IMR-90 (cell line): ENCODE results near the gene TXNDC11. TPM values are rescaled to one million over a fixed set of nuclear protein-coding genes. Genes with fewer than 3 reads are reported as not detected.
A peak's percentile ranks its signal among the peaks of the same experiment; 100 is the strongest.

Experiments
- ATAC-seq: fragments of 200-7000 bp; cut with Tn5 transposase; 2 replicates; pipeline ENCODE4 v1.9.1; 2020; ENCODE audit warnings: low read depth, mild to moderate bottlenecking, moderate library complexity
- BruUV-seq: library from RNA; stranded (reverse); fragments of 400-500 nt; replicated peaks from 2 replicates; lab custom pipeline; 2021; lab: Mats Ljungman, UMichigan
- CTCF ChIA-PET: fragments of 300-600 bp; formaldehyde crosslinking; extraction: SDS; loops from one replicate; lab custom pipeline; 2021; ENCODE audit warnings: antibody characterized with exemption; lab: Yijun Ruan, JAX
- POLR2A ChIA-PET: fragments of 300-600 bp; sonication (Branson Sonifier 250); formaldehyde crosslinking; loops from one replicate; lab custom pipeline; 2022; ENCODE audit warnings: antibody characterized with exemption; ENCODE audit not compliant: unreplicated experiment; lab: Charles Lee
- DNase-seq: peaks from one replicate; pipeline ENCODE4 v3.0.0; 2013
- H2AFZ ChIP-seq: replicated peaks from 2 replicates; pipeline ENCODE3; 2013; ENCODE audit warnings: low read length, mild to moderate bottlenecking; ENCODE audit not compliant: poor library complexity
- H2AK5ac ChIP-seq: 2 replicates; pipeline ENCODE4 v1.6.1; 2013; ENCODE audit warnings: low read depth, low read length, inconsistent platforms
- H2AK9ac ChIP-seq: replicated peaks from 2 replicates; pipeline ENCODE3; 2013; ENCODE audit warnings: mild to moderate bottlenecking, low read depth, low read length, moderate library complexity; ENCODE audit not compliant: poor library complexity
- H2BK120ac ChIP-seq: 2 replicates; pipeline ENCODE4 v1.6.1; 2013; ENCODE audit warnings: low read depth, low read length, inconsistent platforms
- H2BK15ac ChIP-seq: 3 replicates; pipeline ENCODE4 v1.6.1; 2013; ENCODE audit warnings: low read depth, low read length, inconsistent platforms
- H2BK20ac ChIP-seq: 2 replicates; pipeline ENCODE4 v1.6.1; 2013; ENCODE audit warnings: low read depth, mild to moderate bottlenecking, inconsistent platforms, low read length, moderate library complexity
- H2BK5ac ChIP-seq: 2 replicates; pipeline ENCODE4 v1.6.1; 2013; ENCODE audit warnings: mild to moderate bottlenecking, low read depth, low read length, inconsistent platforms; ENCODE audit not compliant: poor library complexity, severe bottlenecking
- H3K14ac ChIP-seq: replicated peaks from 2 replicates; pipeline ENCODE4 v1.6.1; 2013; ENCODE audit warnings: low read depth, low read length, inconsistent platforms
- H3K18ac ChIP-seq: 2 replicates; pipeline ENCODE4 v1.6.1; 2013; ENCODE audit warnings: low read depth, low read length, control low read depth
- H3K23ac ChIP-seq: 2 replicates; pipeline ENCODE4 v1.6.1; 2013; ENCODE audit warnings: low read depth, low read length, inconsistent platforms
- H3K27ac ChIP-seq: 2 replicates; pipeline ENCODE4 v1.5.1; 2013; ENCODE audit warnings: mild to moderate bottlenecking, control low read depth, low read length; ENCODE audit not compliant: insufficient read depth
- H3K27me3 ChIP-seq: 2 replicates; pipeline ENCODE4 v1.6.1; 2013; ENCODE audit warnings: low read length; ENCODE audit not compliant: control insufficient read depth, insufficient read depth
- H3K36me3 ChIP-seq: 2 replicates; pipeline ENCODE4 v1.6.1; 2013; ENCODE audit warnings: low read length, mixed read lengths; ENCODE audit not compliant: control insufficient read depth, insufficient read depth
- H3K4ac ChIP-seq: 2 replicates; pipeline ENCODE4 v1.6.1; 2013; ENCODE audit warnings: low read depth, low read length, inconsistent platforms
- H3K4me1 ChIP-seq: 2 replicates; pipeline ENCODE4 v1.6.1; 2013; ENCODE audit warnings: low read length, mixed read lengths; ENCODE audit not compliant: control insufficient read depth, insufficient read depth
- H3K4me2 ChIP-seq: 2 replicates; pipeline ENCODE4 v1.6.1; 2013; ENCODE audit warnings: low read depth, mild to moderate bottlenecking, control low read depth, low read length, moderate library complexity
- H3K4me3 ChIP-seq: 2 replicates; pipeline ENCODE4 v1.5.1; 2013; ENCODE audit warnings: low read depth, mild to moderate bottlenecking, control low read depth, low read length, moderate library complexity; ENCODE audit not compliant: insufficient read depth
- H3K56ac ChIP-seq: 2 replicates; pipeline ENCODE4 v1.6.1; 2013; ENCODE audit warnings: low read length, inconsistent platforms; ENCODE audit not compliant: insufficient read depth; ENCODE audit errors: extremely low read depth
- H3K79me1 ChIP-seq, 2 experiments: 2 replicates each; pipeline ENCODE4 v1.6.1; 2013; ENCODE audit warnings: low read length in 2 of 2, inconsistent platforms in 1 of 2, low read depth in 1 of 2
- H3K9ac ChIP-seq: 2 replicates; pipeline ENCODE4 v1.6.1; 2013; ENCODE audit warnings: low read depth, low read length, control low read depth
- H3K9me1 ChIP-seq: 2 replicates; pipeline ENCODE4 v1.6.1; 2013; ENCODE audit warnings: low read length, inconsistent platforms; ENCODE audit not compliant: insufficient read depth
- H3K9me3 ChIP-seq: 2 replicates; pipeline ENCODE4 v1.6.1; 2013; ENCODE audit warnings: low read length; ENCODE audit not compliant: control insufficient read depth, insufficient read depth
- H4K20me1 ChIP-seq: 2 replicates; pipeline ENCODE4 v1.6.1; 2013; ENCODE audit warnings: low read length, inconsistent platforms; ENCODE audit not compliant: insufficient read depth
- H4K5ac ChIP-seq: 2 replicates; pipeline ENCODE4 v1.6.1; 2013; ENCODE audit warnings: mild to moderate bottlenecking, low read depth, low read length, control low read depth
- H4K8ac ChIP-seq, 2 experiments: 2 replicates each; pipeline ENCODE4 v1.6.1; 2013; ENCODE audit warnings: low read depth in 2 of 2, low read length in 2 of 2, control low read depth in 1 of 2, inconsistent platforms in 1 of 2
- H4K91ac ChIP-seq: 2 replicates; pipeline ENCODE4 v1.6.1; 2013; ENCODE audit warnings: low read depth, low read length, inconsistent platforms; ENCODE audit not compliant: insufficient read depth
- BHLHE40 ChIP-seq: fragments of 150-350 bp; IDR thresholded peaks from 2 replicates; pipeline ENCODE4 v1.6.1; 2016; ENCODE audit warnings: mild to moderate bottlenecking, low read depth, low read length
- CEBPB ChIP-seq: IDR thresholded peaks from 2 replicates; pipeline ENCODE4 v1.6.1; 2012; ENCODE audit warnings: low read depth, low read length, improper control_type of control experiment
- CHD1 ChIP-seq: IDR thresholded peaks from 2 replicates; pipeline ENCODE4 v1.6.1; 2012; ENCODE audit warnings: low read depth, low read length, improper control_type of control experiment
- CTCF ChIP-seq: conservative IDR thresholded peaks from 2 replicates; pipeline ENCODE4 v1.5.1; 2012; ENCODE audit warnings: mild to moderate bottlenecking, low read depth, low read length, improper control_type of control experiment
- FOS ChIP-seq: fragments of 150-350 bp; IDR thresholded peaks from 2 replicates; pipeline ENCODE4 v1.6.1; 2016; ENCODE audit warnings: low read depth, low read length
- MAFK ChIP-seq: IDR thresholded peaks from 2 replicates; pipeline ENCODE4 v1.6.1; 2012; ENCODE audit warnings: low read depth, low read length, improper control_type of control experiment
- MAZ ChIP-seq: IDR thresholded peaks from 2 replicates; pipeline ENCODE4 v1.6.1; 2012; ENCODE audit warnings: low read depth, mild to moderate bottlenecking, low read length, improper control_type of control experiment, moderate library complexity, borderline replicate concordance
- MXI1 ChIP-seq: IDR thresholded peaks from 2 replicates; pipeline ENCODE4 v1.6.1; 2012; ENCODE audit warnings: low read depth, mild to moderate bottlenecking, low read length, moderate library complexity, borderline replicate concordance
- NFE2L2 ChIP-seq: fragments of 150-350 bp; IDR thresholded peaks from 2 replicates; pipeline ENCODE4 v1.6.1; 2016; ENCODE audit warnings: low read depth, mild to moderate bottlenecking, low read length
- POLR2A ChIP-seq: IDR thresholded peaks from 2 replicates; pipeline ENCODE4 v1.6.1; 2012; ENCODE audit warnings: mild to moderate bottlenecking, low read depth, low read length
- RAD21 ChIP-seq: IDR thresholded peaks from 2 replicates; pipeline ENCODE4 v1.6.1; 2012; ENCODE audit warnings: low read length, improper control_type of control experiment
- RCOR1 ChIP-seq: IDR thresholded peaks from 2 replicates; pipeline ENCODE4 v1.6.1; 2012; ENCODE audit warnings: mild to moderate bottlenecking, low read length, improper control_type of control experiment; ENCODE audit not compliant: insufficient replicate concordance
- SMC3 ChIP-seq: fragments of 150-350 bp; IDR thresholded peaks from 2 replicates; pipeline ENCODE4 v1.6.1; 2016; ENCODE audit warnings: low read depth, mild to moderate bottlenecking, antibody characterized with exemption, low read length, moderate library complexity
- USF2 ChIP-seq: fragments of 150-350 bp; IDR thresholded peaks from 2 replicates; pipeline ENCODE4 v1.6.1; 2017; ENCODE audit warnings: mild to moderate bottlenecking, antibody characterized with exemption, low read length, low read depth
- WGBS, 2 experiments: methylation state at CpG; one replicate each; pipeline versions ENCODE4 v1.1.5 to v1.1.7; 2013; ENCODE audit warnings: missing lambda C conversion rate in 2 of 2; ENCODE audit not compliant: insufficient read length in 1 of 2; ENCODE audit errors: extremely low coverage in 2 of 2; 5-methylcytosine and 5-hydroxymethylcytosine counted together
- dilution Hi-C: fragments of 300-500 bp; cut with HindIII; formaldehyde crosslinking; loops from one replicate; pipeline ENCODE4 v1.14.3; 2018; ENCODE audit warnings: low sequenced_read_pairs; ENCODE audit not compliant: unreplicated experiment
- in situ Hi-C: fragments of 300-500 bp; cut with MboI; formaldehyde crosslinking; loops from 3 replicates; pipeline ENCODE4 v1.14.3; 2019; ENCODE audit warnings: low sequenced_read_pairs, inconsistent platforms, mixed read lengths
- intact Hi-C: fragments of 100-400 bp; cut with micrococcal nuclease; formaldehyde crosslinking; loops from 2 replicates; pipeline ENCODE4 v1.10.0; 2022
- polyA plus RNA-seq, 3 experiments: library from polyadenylated mRNA; depleted of rRNA; stranded (reverse); fragments of >200 nt; gene quantifications; 2 replicates each; pipeline ENCODE4 v1.2.3, GENCODE V29; 2012; ENCODE audit warnings: low replicate concordance in 1 of 3
- total RNA-seq: library from RNA; depleted of rRNA; stranded (reverse); fragments of >200 nt; gene quantifications from 2 replicates; pipeline ENCODE4 v1.2.3, GENCODE V29; 2012

The TXNDC11 gene
- total and polyA plus RNA-seq, 2 of the 4 experiments (the other 2 are of a cell fraction), result 25.3 to 42.9 TPM

- WGBS, 2 experiments, result 81% methylated on average over 9 of the region's 27 CpGs; no CpG with 5 or more reads in 1 of the 2 experiments
- Histone ChIP-seq H2BK5ac (no peak overlapping the region), H3K23ac (no peak overlapping the region), H4K20me1 (peaks cover 64% of the 10 kb centered on the region), H3K27me3 (no peaks in the 10 kb centered on the region), H2BK120ac (no peak overlapping the region), H3K56ac (no peak overlapping the region), H4K5ac (no peak overlapping the region), H2AK5ac (no peak overlapping the region; the same call in 1 of the 2 replicates), H4K8ac (no peak overlapping the region), H3K14ac (no peak overlapping the region), H2BK20ac (no peak overlapping the region), H3K18ac (no peak overlapping the region), H3K9me1 (peaks cover 18% of the 10 kb centered on the region), H2AFZ (peak overlapping the region; percentile 66), H3K4me2 (peak overlapping the region; percentile 98; the same call in 1 of the 2 replicates), H3K36me3 (peaks cover 7% of the 10 kb centered on the region; the same call in 1 of the 2 replicates), H3K9me3 (no peaks in the 10 kb centered on the region), H3K4me1 (peaks cover 15% of the 10 kb centered on the region), H2BK15ac (no peak overlapping the region), H3K9ac (no peak overlapping the region), H3K27ac (no peak overlapping the region), H3K4ac (peak overlapping the region; percentile 26), H4K91ac (no peak overlapping the region), H3K79me1 (peaks cover 3 to 65% of the 10 kb centered on the region in 2 experiments; a peak in 3 of 4 replicates), H3K4me3 (no peak overlapping the region; the same call in 1 of the 2 replicates), H2AK9ac (no peak overlapping the region)
- dilution Hi-C loops (no loop called here), in situ Hi-C loops (no loop called here), intact Hi-C loops (no loop called here)
- DNase-seq, result no peak
- CTCF ChIA-PET, result no interaction called here
- no TSS peak for BruUV-seq
- POLR2A ChIA-PET, result no interaction called here
- ATAC-seq, result no peak
- TF ChIP-seq RCOR1 (no peak), POLR2A (no peak), CTCF (no peak), NFE2L2 (no peak), MAFK (no peak), USF2 (no peak), MAZ (no peak), CEBPB (no peak), BHLHE40 (no peak), FOS (no peak), MXI1 (no peak), SMC3 (no peak), CHD1 (no peak), RAD21 (no peak)
These were observed 72.2 kb downstream of the TXNDC11 start for GRCh38 chr16:11670171-11671131.
